OCI-LY1 (cell line): ENCODE results near the gene ARL6IP5.
A peak's percentile ranks its signal among the peaks of the same experiment; 100 is the strongest.

Experiments used
- H2AFZ ChIP-seq: fragments of 200-600 bp; sonication (generic), shearing (Covaris generic); 2 replicates; pipeline ENCODE4 v1.6.0; 2014; ENCODE audit warnings: antibody characterized with exemption, mild to moderate bottlenecking, low read length
- H3F3A ChIP-seq: fragments of 200-600 bp; sonication (generic), shearing (Covaris generic); 2 replicates; pipeline ENCODE4 v1.6.0; 2014; ENCODE audit warnings: mild to moderate bottlenecking, antibody characterized with exemption, low read length, moderate library complexity; ENCODE audit not compliant: insufficient read depth
- H3K27ac ChIP-seq: fragments of 200-600 bp; sonication (generic); 2 replicates; pipeline ENCODE4 v1.5.1; 2014; ENCODE audit warnings: low read length, mixed run types, mild to moderate bottlenecking, low read depth; ENCODE audit not compliant: poor library complexity, severe bottlenecking
- H3K27me3 ChIP-seq: fragments of 200-600 bp; sonication (generic); 2 replicates; pipeline ENCODE4 v1.6.0; 2014; ENCODE audit warnings: antibody characterized with exemption, mild to moderate bottlenecking, low read length, moderate library complexity; ENCODE audit not compliant: insufficient read depth
- H3K36me3 ChIP-seq: fragments of 200-600 bp; sonication (generic); 2 replicates; pipeline ENCODE4 v1.6.1; 2014; ENCODE audit warnings: mild to moderate bottlenecking, antibody characterized with exemption, low read length, moderate library complexity, mixed read lengths; ENCODE audit not compliant: insufficient read depth
- H3K4me1 ChIP-seq: fragments of 200-600 bp; sonication (generic); 2 replicates; pipeline ENCODE4 v1.5.1; 2014; ENCODE audit warnings: mild to moderate bottlenecking, low read length, moderate library complexity; ENCODE audit not compliant: insufficient read depth, severe bottlenecking
- H3K4me2 ChIP-seq: fragments of 200-600 bp; sonication (generic), shearing (Covaris generic); 2 replicates; pipeline ENCODE4 v1.6.1; 2014; ENCODE audit warnings: low read length
- H3K4me3 ChIP-seq: fragments of 200-600 bp; sonication (generic); 2 replicates; pipeline ENCODE4 v1.5.1; 2014; ENCODE audit warnings: low read length, low read depth, mild to moderate bottlenecking, mixed read lengths; ENCODE audit not compliant: poor library complexity, severe bottlenecking
- H3K79me2 ChIP-seq: fragments of 200-600 bp; shearing (Covaris generic); 2 replicates; pipeline ENCODE4 v1.6.1; 2016; ENCODE audit warnings: mixed run types, low read length, mixed read lengths; ENCODE audit not compliant: insufficient read depth
- H3K9ac ChIP-seq: fragments of 200-600 bp; sonication (generic), shearing (Covaris generic); 2 replicates; pipeline ENCODE4 v1.6.1; 2014; ENCODE audit warnings: mild to moderate bottlenecking, low read length, mixed read lengths
- H3K9me2 ChIP-seq: fragments of 200-600 bp; sonication (generic), shearing (Covaris generic); 2 replicates; pipeline ENCODE4 v1.6.1; 2014; ENCODE audit warnings: low read depth, mild to moderate bottlenecking, low read length, mixed read lengths
- H3K9me3 ChIP-seq: fragments of 200-600 bp; shearing (Covaris generic); 2 replicates; pipeline ENCODE4 v1.6.1; 2014; ENCODE audit warnings: low read length, mixed read lengths
- H4K20me1 ChIP-seq: fragments of 200-600 bp; sonication (generic), shearing (Covaris generic); 2 replicates; pipeline ENCODE4 v1.6.0; 2016; ENCODE audit warnings: mild to moderate bottlenecking, low read length; ENCODE audit not compliant: insufficient read depth
- EZH2 ChIP-seq: fragments of 200-600 bp; sonication (generic), shearing (Covaris generic); IDR thresholded peaks from 2 replicates; pipeline ENCODE4 v1.8.0; 2017; ENCODE audit warnings: borderline replicate concordance, mixed run types, mild to moderate bottlenecking, antibody characterized with exemption, low read length, moderate library complexity, mixed read lengths
- TF ChIP-seq, protein P1 (sequence below): fragments of 200-600 bp; sonication (generic), shearing (Covaris generic); IDR thresholded peaks from 2 replicates; pipeline ENCODE4 v1.5.1; 2017; ENCODE audit warnings: mild to moderate bottlenecking, antibody characterized with exemption, low read length, moderate library complexity, mixed read lengths

ARL6IP5 gene

GRCh38 chr3:69058947-69059224, 25.9 kb upstream of the ARL6IP5 start:
- Histone ChIP-seq H3K27ac (peak overlapping the region; percentile 74), H2AFZ (no peak overlapping the region), H3K9me2 (no peaks in the 10 kb centered on the region; the same call in 1 of the 2 replicates), H3K4me1 (peaks cover 16% of the 10 kb centered on the region), H3K36me3 (peaks cover 96% of the 10 kb centered on the region), H3K4me3 (no peak overlapping the region), H4K20me1 (no peaks in the 10 kb centered on the region), H3K4me2 (peak overlapping the region; percentile 20; the same call in 1 of the 2 replicates), H3K79me2 (no peaks in the 10 kb centered on the region), H3F3A (no peaks in the 10 kb centered on the region), H3K27me3 (no peaks in the 10 kb centered on the region), H3K9me3 (no peaks in the 10 kb centered on the region), H3K9ac (no peak overlapping the region; the same call in 1 of the 2 replicates)
- TF ChIP-seq, protein P1, sequence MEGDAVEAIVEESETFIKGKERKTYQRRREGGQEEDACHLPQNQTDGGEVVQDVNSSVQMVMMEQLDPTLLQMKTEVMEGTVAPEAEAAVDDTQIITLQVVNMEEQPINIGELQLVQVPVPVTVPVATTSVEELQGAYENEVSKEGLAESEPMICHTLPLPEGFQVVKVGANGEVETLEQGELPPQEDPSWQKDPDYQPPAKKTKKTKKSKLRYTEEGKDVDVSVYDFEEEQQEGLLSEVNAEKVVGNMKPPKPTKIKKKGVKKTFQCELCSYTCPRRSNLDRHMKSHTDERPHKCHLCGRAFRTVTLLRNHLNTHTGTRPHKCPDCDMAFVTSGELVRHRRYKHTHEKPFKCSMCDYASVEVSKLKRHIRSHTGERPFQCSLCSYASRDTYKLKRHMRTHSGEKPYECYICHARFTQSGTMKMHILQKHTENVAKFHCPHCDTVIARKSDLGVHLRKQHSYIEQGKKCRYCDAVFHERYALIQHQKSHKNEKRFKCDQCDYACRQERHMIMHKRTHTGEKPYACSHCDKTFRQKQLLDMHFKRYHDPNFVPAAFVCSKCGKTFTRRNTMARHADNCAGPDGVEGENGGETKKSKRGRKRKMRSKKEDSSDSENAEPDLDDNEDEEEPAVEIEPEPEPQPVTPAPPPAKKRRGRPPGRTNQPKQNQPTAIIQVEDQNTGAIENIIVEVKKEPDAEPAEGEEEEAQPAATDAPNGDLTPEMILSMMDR: no peak
- TF ChIP-seq EZH2: no peak

DNA sequence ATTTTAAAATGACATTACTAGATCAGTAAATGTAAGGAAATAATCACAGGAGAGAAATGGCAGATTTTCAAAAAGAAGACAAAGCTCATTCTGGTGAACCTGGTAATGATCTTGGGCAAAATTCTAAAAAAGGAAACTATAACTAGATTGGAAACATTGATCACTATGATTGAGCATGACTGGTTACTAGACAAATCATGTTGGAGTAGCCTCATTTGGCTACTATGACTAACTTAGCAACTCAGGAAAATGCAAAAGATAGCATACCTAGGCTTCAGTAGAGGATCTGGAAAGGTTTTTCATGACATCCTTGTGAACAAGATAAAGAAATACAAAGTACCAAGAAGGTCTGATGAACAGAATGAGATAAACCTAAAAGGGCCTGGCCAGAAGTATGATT, 25.0 kb upstream of the ARL6IP5 start:
- H3K4me1 ChIP-seq: peaks cover 16% of the 10 kb centered on the region
- TF ChIP-seq, protein P1: no peak
- no peak for TF ChIP-seq EZH2
- no peaks in the 10 kb centered on the region for H3K9me3 ChIP-seq
- peaks cover 97% of the 10 kb centered on the region for H3K36me3 ChIP-seq
- no peaks in the 10 kb centered on the region for H3K27me3 ChIP-seq
- H4K20me1 ChIP-seq: no peaks in the 10 kb centered on the region
- no peaks in the 10 kb centered on the region for H3K79me2 ChIP-seq
- no peak overlapping the region for H3K4me3 ChIP-seq
- no peak overlapping the region for H3K4me2 ChIP-seq
- H2AFZ ChIP-seq: no peak overlapping the region
- no peaks in the 10 kb centered on the region for H3F3A ChIP-seq
- H3K9ac ChIP-seq: no peak overlapping the region
- no peak overlapping the region for H3K27ac ChIP-seq
- H3K9me2 ChIP-seq: no peaks in the 10 kb centered on the region; the same call in 1 of the 2 replicates

- H3K4me2 ChIP-seq: no peak overlapping the region
- peaks cover 74% of the 10 kb centered on the region for H3K36me3 ChIP-seq
Measured at GRCh38 chr3:69063636-69064035, 21.1 kb upstream of the ARL6IP5 start.

More at GRCh38 chr3:69063636-69064035, 21.1 kb upstream of the ARL6IP5 start:
- Histone ChIP-seq H2AFZ (no peak overlapping the region), H3K9me3 (no peaks in the 10 kb centered on the region), H3K79me2 (0 out of 2 replicates have a peak, but pooled peaks cover 4% of the 10 kb centered on the region), H3K4me1 (peaks cover 15% of the 10 kb centered on the region), H3F3A (no peaks in the 10 kb centered on the region), H3K4me3 (no peak overlapping the region), H3K27ac (no peak overlapping the region), H3K9ac (no peak overlapping the region), H3K9me2 (no peaks in the 10 kb centered on the region; the same call in 1 of the 2 replicates), H4K20me1 (no peaks in the 10 kb centered on the region), H3K27me3 (no peaks in the 10 kb centered on the region)
- no peak for TF ChIP-seq EZH2
- TF ChIP-seq, protein P1: no peak
